Ammon's horn (tissue), 1 donor: ENCODE data around the gene TBC1D5.
"Not testable (repeated sequence)": the region's sequence is repeated elsewhere in the genome, so short reads cannot be mapped to it uniquely, and the experiment has no call there.

Source experiments
- DNase-seq: peaks from one replicate; pipeline ENCODE4 v3.0.0-alpha.2; 2016; ENCODE audit warnings: low spot score

Gene TBC1D5, protein sequence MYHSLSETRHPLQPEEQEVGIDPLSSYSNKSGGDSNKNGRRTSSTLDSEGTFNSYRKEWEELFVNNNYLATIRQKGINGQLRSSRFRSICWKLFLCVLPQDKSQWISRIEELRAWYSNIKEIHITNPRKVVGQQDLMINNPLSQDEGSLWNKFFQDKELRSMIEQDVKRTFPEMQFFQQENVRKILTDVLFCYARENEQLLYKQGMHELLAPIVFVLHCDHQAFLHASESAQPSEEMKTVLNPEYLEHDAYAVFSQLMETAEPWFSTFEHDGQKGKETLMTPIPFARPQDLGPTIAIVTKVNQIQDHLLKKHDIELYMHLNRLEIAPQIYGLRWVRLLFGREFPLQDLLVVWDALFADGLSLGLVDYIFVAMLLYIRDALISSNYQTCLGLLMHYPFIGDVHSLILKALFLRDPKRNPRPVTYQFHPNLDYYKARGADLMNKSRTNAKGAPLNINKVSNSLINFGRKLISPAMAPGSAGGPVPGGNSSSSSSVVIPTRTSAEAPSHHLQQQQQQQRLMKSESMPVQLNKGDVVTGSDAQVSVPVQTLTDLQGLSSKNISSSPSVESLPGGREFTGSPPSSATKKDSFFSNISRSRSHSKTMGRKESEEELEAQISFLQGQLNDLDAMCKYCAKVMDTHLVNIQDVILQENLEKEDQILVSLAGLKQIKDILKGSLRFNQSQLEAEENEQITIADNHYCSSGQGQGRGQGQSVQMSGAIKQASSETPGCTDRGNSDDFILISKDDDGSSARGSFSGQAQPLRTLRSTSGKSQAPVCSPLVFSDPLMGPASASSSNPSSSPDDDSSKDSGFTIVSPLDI

GRCh38 chr3:17742102-17742879 lies at the start of gene TBC1D5:
Gene TBC1D5, minus strand, starts transcription at chr3:17742631. Its CDS starts 234,061 bp downstream, at chr3:17508570.
- DNase-seq = peak; percentile 81

DNA sequence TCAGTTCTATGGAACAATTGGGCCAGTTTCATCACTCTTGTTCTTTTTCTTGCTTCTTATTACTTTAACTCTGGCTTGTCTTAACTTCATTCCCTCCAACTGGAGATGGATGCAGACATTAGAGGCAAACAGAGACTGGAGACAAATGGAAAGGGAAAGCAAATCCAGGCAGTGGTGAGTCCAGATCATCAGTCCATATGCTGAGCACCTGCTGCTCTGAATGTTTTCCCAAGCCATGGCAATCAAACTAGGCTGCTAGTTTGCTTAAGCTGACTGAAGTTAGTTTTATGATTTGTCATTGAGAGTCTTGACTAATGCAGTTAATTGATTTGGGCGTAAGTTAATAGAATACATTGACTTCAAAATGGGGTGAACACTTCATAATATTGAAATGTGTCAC lies 41.0 kb upstream of the TBC1D5 start:
- DNase-seq = no peak

DNA sequence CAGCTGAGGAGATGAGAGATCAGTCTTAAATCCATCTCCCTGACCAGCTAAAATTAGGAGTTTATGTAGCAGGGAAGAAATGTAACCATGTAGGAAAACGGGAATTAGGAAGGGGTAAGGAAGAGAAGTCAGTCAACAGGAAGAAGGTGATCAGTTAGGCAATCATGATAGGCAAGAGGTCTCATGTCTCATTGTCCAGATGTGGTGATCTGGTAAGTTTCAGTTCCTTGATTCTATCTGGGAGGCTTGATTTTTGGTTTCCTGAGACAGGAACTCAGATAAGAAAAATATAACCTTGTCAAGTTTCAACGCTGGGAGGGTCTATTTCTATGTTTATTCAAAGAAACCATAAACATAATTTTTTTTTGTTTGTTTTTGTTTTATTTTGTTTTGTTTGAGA lies 40.3 kb upstream of the TBC1D5 start:
- no peak for DNase-seq

DNA sequence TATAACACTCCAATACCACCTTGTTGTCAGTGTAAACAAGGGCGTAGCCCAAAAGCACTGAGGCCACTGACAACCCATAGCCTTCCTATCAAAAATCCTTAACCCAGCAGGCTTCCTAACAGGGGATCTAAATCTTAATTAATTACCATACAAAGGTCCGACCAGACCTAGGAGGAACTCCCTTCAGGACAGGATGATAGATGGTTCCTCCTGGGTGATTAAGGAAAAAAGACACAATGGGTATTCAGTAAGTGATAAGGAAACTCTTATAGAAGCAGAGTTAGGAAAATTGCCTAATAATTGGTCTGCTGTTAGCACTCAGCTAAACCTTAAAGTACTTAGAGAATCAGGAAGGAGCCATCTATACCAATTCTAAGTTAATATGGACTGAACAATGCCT lies 37.9 kb upstream of the TBC1D5 start:
- not testable (repeated sequence) for DNase-seq

DNA sequence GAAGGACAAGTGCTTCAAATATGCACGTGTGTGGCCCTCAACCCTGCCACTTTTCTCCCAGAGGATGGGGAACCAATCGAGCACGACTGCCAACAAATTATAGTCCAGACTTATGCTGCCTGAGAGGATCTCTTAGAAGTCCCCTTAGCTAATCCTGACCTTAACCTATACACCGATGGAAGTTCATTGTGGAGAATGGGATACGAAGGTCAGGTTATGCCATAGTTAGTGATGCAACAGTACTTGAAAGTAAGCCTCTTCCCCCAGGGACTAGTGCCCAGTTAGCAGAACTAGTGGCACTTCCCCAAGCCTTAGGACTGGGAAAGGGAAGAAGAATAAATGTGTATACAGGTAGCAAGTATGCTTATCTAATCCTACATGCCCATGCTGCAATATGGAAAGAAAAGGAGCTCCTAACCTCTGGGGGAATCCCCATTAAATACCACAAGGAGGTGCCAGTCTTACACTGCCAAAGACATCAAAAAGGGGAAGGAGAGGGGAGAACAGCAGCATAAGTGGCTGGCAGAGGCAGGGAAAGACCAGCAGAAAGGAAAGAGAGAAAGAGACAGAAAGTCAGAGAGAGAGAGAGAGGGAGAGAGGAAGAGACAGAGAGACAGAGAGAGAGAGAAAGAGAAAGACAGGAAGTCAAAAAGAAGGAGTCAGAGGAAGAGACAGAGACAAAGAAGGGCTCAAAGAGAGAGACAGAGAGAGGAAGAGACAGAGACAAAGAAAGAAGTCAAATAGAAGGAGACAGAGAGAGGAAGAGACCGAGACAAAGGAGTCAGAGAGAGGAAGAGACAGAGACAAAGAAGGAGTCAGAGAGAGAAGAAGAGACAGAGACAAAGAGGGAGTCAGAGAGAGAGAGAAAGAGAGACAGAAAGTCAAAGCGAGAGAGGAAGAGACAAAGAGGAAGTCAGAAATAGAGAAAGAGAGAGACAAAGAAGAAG lies 37.1 kb upstream of the TBC1D5 start:
- DNase-seq = not testable (repeated sequence)

DNA sequence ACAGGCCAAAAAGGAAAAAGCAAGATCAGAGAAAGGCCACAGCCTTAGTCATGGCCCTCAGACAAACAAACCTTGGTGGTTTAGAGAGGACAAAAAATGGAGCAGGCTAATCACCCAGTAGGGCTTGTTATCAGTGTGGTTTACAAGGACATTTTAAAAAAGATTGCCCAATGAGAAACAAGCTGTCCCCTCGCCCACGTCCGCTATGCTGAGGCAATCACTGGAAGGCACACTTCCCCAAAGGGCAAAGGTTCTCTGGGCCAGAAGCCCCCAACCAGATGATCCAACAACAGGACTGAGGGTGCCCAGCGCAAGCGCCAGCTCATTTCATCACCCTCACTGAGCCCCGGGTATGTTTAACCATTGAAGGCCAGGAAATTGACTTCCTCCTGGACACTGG lies 34.9 kb upstream of the TBC1D5 start:
- DNase-seq = not testable (repeated sequence)

GRCh38 chr3:17775073-17775472 lies 32.6 kb upstream of the TBC1D5 start:
- no peak for DNase-seq

DNA sequence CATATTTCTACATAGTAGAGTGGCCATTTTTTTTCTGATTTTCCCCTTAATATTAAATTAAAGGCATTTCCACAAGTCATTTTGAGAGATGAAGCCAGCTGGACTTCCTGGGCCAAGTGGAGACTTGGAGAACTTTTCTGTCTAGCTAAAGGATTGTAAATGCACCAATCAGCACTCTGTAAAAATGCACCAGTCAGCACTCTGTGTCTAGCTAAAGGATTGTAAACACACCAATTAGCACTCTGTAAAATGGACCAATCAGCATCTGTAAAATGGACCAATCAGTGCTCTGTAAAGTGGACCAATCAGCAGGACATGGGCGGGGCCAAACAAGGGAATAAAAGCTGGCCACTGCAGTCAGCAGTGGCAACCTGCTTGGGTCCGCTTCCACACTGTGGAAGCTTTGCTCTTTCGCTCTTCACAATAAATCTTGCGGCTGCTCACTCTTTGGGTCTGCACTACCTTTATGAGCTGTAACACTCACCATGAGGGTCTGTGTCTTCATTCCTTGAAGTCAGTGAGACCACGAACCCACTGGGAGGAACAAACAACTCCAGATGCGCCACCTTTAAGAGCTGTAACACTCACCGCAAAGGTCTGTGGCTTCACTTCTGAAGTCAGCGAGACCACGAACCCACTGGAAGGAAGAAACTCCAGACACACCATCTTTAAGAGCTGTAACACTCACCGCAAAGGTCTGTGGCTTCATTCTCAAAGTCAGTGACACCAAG lies 31.9 kb upstream of the TBC1D5 start:
- DNase-seq = not testable (repeated sequence)

DNA sequence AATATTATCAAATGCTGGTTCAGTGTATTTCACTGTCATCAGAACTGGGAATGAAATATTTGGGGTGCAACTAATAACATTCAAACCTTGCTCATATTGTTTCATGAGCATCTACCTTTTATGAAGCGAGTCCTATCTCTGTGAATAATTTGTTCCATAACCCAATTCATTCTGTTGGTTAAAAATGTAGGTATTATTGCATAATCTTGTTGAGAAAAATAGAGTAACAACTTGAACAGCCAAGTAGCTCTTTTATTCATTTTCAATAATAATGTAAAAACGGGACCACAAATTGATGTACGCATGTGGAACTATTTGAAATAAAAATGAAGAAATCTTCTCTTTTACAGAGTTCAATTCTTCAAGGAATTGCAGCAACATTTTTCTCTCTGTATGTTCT lies 30.1 kb upstream of the TBC1D5 start:
- no peak for DNase-seq

DNA sequence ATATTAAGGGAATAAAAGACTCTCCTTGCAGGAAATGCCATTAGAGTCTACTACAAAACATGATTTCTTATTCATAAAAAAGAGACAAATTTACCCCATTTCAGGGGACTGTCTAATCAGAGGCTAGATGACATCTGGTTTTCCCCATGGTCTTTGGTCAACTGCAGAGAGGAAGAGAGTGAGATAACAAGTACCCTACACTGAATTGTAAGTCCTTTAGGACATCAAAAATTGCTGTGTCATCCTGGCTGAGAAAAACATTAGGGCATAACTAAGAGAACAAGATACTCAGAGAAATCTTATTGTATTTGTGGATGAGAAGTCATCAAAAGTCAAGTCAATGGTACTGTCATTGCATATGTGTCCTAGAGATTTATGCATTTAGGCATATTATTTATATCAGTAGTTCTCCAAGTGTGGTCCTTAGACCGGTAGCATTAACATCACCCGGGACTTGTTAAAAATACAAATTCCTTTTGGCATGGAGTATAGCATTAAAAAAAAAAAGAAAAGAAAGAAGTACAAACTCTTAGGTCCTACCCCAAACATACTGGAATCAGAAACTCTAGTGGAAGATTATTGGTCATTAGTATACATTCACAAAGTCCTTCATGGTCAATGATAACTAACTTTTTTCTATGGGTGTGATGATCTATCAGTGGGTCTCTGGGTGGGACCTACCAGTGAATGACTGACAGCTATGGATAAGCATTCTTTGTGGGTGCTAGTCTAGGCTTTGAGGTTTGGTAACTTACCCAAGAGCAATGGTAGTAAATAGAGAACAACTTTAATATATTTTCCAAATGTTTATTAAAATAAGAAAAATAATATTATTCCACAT lies 29.0 kb upstream of the TBC1D5 start:
- no peak for DNase-seq

- no peak for DNase-seq
Observed at GRCh38 chr3:17770682-17771081, 28.3 kb upstream of the TBC1D5 start.

DNA sequence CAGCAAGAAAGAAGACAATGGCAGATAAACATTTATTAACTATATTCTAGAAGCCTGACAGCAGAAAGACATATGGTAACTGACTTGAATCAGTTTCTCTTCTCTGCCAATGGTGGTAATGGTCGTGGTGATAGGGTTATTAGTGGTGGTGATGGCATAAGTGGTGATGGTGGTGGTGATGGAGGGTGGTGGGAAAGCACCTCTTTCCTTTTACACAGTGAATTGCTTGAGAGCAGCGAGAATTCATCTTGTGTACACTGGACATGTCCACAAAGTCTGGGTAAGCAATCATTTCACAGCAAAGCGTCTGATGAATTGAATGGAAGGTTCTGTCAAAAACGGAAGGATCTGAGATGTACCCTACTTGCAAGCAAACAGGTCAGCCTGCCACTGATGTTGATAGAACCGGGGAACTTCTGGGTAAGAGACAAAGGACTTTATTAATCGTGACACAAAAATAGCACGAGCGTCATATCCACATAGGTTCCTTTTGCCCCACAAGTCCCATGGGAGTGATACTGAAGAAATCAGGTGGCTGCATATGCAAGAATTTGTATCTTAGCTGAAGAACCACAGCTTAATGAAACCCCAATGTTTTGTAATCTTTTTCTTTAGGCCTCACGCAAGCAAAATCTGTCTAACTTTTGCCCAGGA lies 23.5 kb upstream of the TBC1D5 start:
- DNase-seq = no peak

DNA sequence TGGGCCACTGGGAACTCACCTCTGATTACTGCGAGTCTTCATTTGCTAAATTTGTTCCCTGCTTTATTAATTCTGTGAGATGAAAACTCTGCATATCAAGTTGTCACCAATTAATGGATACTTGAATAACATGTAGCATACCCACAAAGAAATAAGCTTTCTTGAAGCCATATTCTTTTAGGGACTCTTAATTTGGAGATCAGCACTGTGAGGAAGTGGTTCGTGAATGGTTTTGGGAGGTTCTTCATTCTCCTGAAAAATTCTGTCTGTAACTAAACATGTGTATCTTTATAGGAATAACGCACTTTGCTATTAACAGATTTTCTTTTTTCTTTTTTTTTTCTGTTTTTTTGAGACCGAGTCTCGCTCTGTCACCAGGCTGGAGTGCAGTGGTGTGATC lies 19.1 kb upstream of the TBC1D5 start:
- no peak for DNase-seq

DNA sequence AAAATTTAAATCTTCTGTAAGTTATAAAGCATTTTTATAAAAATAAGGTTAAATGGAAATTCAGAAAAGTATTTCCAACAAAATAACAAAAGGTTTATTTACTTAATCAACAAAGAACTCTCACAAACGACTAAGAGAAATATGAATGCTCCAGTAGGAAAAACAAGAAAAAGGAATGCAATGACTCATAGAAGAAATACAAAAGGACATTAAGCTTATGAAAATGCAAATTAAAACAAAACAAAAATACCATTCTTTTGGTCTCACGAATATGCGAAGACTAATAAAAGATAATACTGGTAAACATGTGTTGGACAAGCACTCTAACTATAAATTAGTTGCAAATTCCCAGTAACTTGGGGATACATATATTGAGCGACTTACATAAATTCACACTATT lies 17.5 kb upstream of the TBC1D5 start:
- DNase-seq = no peak

DNA sequence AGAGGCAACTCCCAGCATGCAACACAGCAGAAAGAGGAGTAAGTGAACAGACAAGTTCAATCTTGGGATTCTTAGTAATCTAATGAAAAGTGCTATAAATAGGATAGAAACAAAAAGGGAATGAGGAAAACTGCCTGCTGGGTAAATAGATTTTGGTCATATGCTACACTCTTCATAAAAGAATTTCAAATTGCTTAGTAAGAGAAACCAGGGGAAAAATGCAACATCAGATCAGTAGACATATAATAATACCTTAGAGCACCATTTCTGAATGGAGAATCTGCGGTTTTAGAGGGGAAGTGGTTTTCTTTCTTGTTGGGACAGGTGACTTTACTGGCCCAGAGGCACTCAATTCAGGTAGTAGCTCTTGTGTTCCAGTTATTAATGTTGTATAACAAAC lies 13.4 kb upstream of the TBC1D5 start:
- DNase-seq = no peak

DNA sequence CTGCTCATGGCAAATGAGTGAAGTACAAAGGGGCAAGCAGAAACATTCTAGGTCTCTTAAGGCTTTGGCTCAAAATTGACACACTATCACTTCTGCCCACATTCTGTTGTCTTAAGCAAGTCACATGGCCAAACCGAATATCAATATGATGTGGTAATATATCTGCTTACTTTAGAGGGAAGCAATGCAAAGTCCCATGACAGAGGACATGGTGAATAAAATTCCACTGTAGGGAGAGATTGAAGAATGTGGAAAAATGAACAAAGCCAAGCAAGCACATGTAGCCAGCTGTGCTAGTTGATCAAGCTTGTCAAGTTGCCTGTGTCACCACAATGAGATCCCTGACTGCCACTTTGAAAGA lies 11.2 kb upstream of the TBC1D5 start:
- no peak for DNase-seq

GRCh38 chr3:17752876-17753631 lies 10.6 kb upstream of the TBC1D5 start:
- DNase-seq = no peak

DNA sequence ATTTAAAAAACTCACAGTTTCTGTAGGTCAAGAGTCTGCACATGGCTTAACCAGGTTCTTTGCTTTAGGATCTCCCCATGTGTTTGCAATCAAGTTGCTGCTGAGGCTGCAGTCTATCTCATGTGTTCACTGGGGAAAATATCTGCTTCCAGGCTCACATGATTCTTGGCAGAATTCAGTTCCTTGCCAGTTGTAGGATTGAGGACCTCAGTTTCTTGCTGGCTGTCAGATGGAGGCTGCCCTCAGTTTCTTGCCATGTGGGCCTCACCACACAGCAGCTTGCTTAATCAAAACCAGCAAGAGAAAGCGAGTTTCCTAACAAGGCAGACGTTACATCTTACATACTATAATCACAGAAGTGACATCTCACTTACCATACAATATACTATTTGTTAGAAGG lies 10.0 kb upstream of the TBC1D5 start:
- no peak for DNase-seq
